ENCODE results near the gene ZNF106.

Gene ZNF106

DNA sequence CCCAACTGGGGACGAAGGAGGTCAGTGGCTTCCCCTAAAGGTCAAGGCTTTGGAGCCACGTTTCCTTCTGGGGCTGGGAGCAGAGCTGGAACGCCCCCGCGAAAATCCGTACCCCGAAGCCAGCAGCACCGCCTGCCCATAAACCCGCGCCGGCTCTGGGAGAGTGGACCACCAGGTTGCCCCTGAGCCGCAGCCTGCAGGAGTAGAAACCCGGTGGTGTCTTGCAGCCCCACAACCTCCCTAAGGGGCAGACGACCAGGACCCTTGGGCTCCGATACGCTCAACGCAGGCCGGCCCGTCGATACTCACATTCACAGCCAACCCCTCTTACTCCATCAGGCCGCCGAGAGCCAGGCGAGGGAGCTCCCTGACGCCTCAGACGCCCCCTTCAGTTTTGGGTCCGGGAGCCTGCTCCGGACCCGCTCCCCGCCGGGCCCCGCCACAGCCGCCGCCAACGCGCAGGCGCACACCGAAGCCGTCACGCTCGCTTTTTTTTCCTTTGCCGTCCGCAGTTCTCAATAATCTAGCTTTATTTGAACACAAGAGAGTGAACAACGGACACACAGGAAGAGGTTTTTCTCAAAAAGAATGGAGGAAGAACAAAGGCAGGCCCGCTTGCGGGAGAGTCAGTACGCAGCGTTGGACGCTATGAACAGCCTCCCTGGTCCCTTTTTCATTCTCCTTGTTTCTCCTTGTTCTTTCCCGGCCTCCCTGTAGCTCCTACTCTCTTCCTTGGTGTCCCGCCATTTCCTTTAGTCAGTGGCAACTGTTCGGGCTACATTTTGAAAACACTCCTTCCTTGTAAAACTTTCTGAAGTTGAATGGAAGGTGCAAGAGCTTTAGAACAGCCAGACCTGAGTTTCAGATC lies at the start of gene ZNF106:
ZNF106 (minus strand) TSS at position 471 of the 868 bp plus-strand sequence. CDS start 18,852 bp downstream, outside the sequence.
- DNase-seq (ENCODE audit: low read depth), result peak; percentile 61

- DNase-seq (ENCODE audit: low read depth), result no peak
Measured at GRCh38 chr15:42533246-42533645, 42.3 kb upstream of the ZNF106 start.

GRCh38 chr15:42528970-42529369 lies 38.0 kb upstream of the ZNF106 start:
- DNase-seq (ENCODE audit: low read depth), result no peak

DNA sequence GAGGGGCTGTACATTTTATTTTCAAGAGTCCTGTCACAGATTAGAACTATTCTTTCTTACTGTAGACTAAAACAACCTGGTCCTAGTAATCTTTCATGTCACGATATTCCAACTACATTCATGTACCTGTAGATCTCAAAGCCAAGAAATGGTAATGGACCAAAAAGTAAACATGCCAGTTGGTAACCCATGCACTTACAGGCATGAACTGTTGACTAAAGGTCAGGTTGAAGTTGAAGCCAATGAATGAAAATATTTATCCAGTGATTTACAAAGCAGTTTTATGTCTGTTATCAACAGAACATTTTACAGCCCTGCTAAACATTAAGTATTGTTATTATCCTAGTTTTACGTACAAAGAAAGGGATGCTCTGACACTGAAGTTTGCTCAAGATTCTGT lies 32.4 kb upstream of the ZNF106 start:
- DNase-seq (ENCODE audit: low read depth), result no peak

DNA sequence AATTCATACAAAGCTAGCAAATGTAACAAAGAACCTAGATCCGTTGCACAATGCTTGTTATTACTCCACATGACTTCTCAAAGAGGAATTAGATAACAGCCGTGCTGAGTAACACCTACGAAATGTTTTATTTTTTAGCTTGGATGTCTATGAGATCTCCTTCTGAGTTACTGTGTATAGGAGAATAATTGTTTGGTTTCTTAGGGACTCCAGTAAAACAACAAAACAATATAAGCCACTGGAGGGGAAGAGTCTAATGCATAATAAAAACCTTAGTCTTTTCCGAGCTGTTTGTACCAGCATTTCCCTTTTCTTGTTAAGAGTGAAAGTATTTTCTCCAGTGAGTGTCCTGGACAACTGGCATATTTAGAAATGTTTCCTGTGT lies 20.1 kb upstream of the ZNF106 start:
- peak; percentile 60 for DNase-seq (ENCODE audit: low read depth)

GRCh38 chr15:42510258-42511006 lies 19.5 kb upstream of the ZNF106 start:
- DNase-seq (ENCODE audit: low read depth), result no peak

- no peak for DNase-seq (ENCODE audit: low read depth)
Measured at GRCh38 chr15:42508263-42508690, 17.3 kb upstream of the ZNF106 start.

- DNase-seq (ENCODE audit: low read depth), result no peak
Measured at GRCh38 chr15:42507514-42507913, 16.6 kb upstream of the ZNF106 start.

- DNase-seq (ENCODE audit: low read depth), result no peak
Measured at GRCh38 chr15:42504631-42505030, 13.7 kb upstream of the ZNF106 start.

DNA sequence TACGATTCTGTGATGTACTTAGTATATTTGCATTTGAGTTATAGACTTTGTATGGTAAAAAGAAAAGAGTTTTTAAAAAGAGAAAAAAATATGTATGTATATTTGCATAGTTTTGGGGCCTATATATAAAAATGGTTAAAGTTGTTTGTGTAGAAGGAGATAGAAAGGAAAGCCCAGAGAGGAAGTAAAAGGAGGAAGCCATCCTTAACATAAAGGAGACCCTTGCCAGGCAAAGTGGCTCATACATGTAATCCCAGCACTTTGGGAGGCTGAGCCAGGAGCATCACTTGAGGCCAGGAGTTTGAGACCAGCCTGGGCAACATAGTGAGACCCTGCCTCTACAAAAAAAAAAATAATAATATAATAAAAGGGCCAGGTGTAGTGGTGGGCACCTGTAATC lies 12.9 kb upstream of the ZNF106 start:
- no peak for DNase-seq (ENCODE audit: low read depth)

- DNase-seq (ENCODE audit: low read depth), result no peak
Measured at GRCh38 chr15:42502477-42502876, 11.5 kb upstream of the ZNF106 start.

GRCh38 chr15:42499858-42500609 lies 9.1 kb upstream of the ZNF106 start:
- no peak for DNase-seq (ENCODE audit: low read depth)

- DNase-seq (ENCODE audit: low read depth), result no peak
Measured at GRCh38 chr15:42498212-42499068, 7.5 kb upstream of the ZNF106 start.

DNA sequence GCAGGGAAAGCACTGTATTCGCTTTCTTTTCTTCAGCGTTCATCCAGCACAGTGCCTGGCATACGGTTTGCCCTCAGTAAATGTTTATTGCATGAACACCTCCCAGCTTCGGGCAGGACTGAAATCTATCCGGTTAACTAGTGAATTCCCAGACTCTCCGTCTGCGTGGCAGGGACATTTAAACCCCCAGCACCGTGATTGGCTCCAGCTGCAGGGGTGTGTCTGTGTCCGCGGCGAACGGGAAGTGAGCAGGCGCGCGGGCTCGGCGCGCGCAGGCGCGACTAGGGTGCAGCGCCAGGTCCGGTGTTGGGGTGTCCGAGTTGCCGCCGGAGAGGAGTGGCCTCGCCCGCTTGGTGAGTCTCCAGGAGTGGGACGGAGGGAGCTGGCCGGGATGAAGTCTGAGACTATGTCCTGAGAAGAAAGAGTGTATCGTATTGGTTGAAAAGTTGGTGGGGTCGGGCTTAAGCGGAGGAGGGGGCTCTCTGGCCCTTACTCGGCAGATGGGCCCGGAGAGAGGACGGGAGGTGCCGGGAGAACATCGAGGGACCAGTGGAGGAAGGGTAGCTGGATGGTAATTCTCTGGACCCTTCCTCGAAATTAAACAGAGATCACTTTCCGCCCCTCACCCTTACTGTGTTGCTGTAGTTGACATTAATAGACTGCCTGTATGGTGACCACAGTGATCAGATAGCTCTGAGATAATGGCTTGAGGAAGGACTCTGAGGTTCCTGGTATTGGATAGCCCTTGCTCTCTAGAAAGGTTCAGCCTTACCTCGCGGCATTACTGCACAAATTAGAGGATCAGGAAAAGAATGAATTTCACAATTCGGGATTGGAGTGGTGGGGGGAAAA lies 4.6 kb upstream of the ZNF106 start, which contains the start of gene SNAP23:
SNAP23 (plus strand) TSS at position 274 of the 852 bp plus-strand sequence. CDS start 16,213 bp downstream, outside the sequence.
- DNase-seq (ENCODE audit: low read depth), result peak; percentile 84

DNA sequence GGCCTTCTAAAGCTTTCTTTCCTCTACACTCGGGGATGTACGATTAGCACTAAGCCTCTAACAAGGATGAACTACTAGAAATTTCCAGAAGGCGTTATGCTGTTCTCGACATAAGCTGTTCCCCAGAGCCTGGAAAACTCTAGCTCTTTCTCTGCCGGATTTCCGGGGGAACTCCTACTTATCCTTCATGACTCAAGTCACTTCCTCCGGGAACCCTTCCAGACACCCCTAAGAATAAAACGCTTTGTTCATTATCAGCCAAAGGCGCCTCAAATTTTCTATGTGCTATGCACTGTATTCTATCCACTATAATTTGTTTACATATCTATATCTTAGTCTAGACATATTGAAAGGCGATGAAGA lies 4.0 kb upstream of the ZNF106 start:
- no peak for DNase-seq (ENCODE audit: low read depth)

DNA sequence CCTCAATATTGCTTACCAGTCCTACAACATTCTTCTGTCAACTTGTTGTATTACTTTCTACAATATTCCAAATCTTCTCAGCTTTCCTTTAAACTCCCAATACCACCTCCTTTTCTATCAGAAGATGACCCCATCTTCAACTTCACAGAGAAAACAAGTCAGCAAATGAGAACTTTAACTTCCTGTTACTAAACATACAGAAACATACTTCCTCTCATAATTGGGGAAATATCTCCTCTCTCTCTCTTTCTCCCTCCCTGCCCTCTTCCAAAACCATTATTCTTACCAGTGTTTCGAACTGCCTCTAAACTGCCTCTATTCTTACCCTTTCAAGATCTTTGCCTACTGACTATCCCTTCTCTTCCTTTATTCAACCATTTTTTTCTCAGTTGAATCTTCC lies 2.7 kb upstream of the ZNF106 start:
- no peak for DNase-seq (ENCODE audit: low read depth)

DNA sequence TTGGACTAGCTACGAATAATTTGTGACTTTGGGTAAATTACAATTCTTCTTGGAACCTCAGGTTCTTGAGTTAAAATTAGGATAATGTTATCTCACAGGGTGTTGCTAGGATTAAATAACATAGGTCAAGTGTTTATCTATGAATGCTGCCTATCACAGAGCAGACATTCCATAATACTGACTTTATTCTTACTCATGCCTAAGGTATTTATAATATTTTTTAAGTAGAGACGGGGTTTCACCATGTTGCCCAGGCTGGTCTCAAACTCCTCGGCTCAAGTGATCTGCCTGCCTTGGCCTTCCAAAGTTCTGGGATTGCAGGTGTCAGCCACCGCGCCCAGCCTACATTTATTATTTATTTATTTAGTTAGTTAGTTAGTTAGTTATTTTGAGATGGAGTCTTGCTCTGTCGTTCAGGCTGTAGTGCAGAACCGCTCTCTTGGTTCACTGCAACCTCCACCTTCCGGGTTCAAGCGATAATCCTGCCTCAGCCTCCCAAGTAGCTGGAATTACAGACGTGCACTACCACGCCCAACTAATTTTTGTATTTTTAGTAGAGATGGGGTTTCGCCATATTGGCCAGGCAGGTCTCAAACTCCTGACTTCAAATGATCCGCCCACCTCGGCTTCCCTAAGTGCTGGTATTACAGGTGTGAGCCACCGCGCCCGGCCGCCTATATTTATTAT lies 741 bp upstream of the ZNF106 start:
- peak; percentile 35 for DNase-seq (ENCODE audit: low read depth)

- no peak for DNase-seq (ENCODE audit: low read depth)
Measured at GRCh38 chr15:42490291-42490670, 660 bp downstream of the ZNF106 start.

DNA sequence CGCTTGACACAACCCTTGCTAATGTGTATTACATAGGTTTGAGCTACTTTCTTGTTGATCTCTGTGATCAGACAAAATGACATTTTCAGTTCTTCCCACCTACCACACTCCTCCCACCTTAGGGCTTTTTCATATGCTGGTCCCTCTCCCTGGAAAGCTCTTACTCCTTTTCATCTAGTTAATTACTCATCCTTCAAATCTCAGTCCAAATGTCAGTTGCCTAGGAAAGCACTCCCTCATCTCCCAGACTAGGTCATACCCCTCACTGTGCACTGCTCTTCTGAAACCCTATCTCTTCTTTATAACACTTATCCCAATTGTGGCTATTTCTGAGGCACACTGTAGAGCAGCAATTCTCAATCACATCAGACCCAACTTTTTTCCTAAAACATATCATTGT lies 7.3 kb downstream of the ZNF106 start:
- DNase-seq (ENCODE audit: low read depth), result no peak

GRCh38 chr15:42482701-42483100 lies 8.2 kb downstream of the ZNF106 start:
- no peak for DNase-seq (ENCODE audit: low read depth)

Measured in GM04503 (cell line).